GM19463 (cell line): Measurements from ENCODE around the gene KRT34.
"Not testable (repeated sequence)": the region's sequence is repeated elsewhere in the genome, so short reads cannot be mapped to it uniquely, and the experiment has no call there.

Experiments
- ATAC-seq: cut with Tn5 transposase; IDR thresholded peaks from one replicate; pipeline ENCODE4 v1.9.1; 2021; ENCODE audit warnings: mild to moderate bottlenecking, moderate library complexity; ENCODE audit not compliant: unreplicated experiment

The KRT34 gene

DNA sequence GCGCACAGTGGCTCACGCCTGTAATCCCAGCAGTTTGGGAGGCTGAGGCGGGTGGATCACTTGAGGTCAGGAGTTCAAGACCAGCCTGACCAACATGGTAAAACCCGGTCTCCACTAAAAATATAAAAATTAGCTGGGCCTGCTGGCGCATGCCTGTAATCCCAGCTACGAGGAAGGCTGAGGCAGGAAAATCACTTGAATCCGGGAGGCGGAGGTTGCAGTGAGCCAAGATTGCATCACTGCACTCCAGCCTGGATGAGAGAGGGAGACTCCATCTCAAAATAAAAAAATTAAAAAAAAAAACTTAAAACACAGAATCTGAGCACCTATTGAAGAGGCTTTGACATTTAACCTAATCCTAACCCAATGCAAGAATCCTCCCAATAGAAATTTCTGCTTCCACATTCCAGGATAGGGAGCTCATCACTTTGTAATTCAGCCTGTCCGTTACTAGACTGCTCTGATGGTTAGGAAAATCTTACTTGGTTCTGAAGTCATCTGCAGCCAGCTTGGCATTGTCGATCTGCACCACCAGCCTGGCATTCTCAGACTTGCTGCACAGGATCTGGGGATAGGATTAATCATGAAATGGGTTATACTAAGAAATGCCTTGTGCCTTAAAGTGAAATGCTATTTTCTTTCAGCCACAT lies 14.6 kb downstream of the KRT34 start:
- no peak for ATAC-seq

GRCh38 chr17:41366070-41366469 lies 16.0 kb downstream of the KRT34 start:
- no peak for ATAC-seq

DNA sequence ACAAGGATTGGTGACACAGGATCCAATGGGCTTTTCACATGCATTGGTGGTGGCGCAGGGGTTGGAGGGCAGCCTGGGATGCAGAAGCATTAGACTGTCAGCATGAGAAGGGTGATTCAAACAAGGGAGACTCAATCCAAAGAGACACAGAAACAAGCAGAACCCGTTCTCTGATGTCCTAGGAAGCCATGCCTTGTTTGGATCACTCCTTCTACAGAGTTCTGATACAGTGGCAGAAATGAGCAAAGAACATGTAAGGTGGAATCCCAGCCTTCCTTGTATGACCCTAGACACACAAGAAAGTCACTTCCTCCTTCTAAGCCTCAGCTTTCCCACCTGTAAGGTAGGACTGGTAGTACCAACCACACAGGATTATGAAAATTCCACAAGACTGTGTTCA lies 18.2 kb downstream of the KRT34 start:
- no peak for ATAC-seq

DNA sequence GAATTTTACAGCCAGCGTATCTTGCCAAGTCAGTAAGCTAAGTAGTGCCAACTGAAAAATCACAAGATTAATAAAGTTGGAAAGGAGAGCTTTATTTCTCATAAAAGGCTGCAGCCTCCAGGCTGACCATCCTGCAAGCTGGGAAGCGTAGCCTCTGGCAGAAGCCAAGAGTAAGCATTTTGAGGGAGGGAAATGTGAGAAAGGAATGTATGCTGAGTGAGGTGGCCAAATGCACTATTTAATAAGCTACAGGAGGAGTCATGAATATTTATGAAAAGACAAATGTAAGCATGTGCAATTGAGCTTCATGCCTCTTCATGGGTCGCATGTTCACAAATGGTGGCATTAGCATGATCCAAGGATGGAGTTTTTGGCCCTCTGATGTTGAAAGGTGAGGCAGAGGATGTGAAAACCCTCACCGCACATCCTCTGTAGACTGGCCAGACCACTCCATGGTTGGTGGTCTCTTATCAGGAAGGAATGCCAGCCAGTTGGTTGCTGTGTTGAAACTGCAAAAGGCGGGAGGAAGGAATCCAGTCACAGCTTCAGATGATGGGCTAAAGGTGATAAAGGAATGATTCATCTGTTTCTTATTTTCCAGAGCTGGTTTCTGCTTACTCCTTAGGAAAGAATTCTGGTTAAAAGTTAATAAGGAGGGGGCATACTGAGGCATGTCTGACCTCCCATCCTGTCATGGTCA lies 21.7 kb downstream of the KRT34 start:
- ATAC-seq = no peak

DNA sequence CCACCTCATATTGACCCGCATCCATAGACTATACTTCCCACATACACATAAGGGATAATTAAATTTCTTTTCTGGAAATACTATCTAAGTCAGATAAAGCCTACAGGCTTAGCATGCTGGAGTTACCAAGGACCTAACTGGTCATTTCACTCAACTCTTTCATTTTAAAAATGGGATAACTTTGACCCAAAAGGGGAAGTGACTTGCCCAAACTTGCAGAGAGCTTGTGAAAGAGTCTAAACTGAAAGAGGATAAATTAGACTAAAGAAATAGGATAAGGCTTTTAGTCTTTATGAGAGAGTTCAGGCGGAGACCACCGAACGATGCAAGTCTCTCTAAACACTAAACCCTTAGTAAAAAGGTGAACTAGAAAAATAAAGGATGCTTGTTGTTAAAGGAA lies 27.6 kb downstream of the KRT34 start:
- ATAC-seq = no peak

GRCh38 chr17:41352597-41353366 lies 29.3 kb downstream of the KRT34 start:
- ATAC-seq = no peak

DNA sequence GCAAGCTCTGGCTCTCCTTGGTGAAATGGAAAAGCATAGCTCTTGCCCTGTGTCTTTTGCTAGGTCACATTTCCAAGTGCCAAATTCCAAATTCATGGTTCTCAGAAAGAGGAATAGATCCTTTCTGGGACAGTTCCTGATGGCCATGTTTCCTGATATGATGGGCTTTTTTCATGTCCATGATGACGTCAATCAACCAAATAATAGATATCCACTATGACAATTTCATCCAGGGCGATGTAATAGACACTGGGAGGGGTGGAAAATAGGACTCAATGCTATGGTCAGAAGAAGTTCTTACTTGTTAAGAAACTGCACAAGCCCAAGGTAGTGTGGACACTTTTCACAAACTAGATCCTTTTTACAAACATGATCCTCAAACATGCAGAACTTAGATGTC lies 30.9 kb downstream of the KRT34 start:
- no peak for ATAC-seq

GRCh38 chr17:41350381-41350878 lies 31.7 kb downstream of the KRT34 start, which contains the start of gene KRT33A:
TSS of gene KRT33A (minus strand) at chr17:41350828. CDS start at chr17:41350767, 61 bp downstream.
- ATAC-seq = not testable (repeated sequence)

- no peak for ATAC-seq
These were observed 34.0 kb downstream of the KRT34 start for GRCh38 chr17:41347869-41348760.

GRCh38 chr17:41346421-41346820 lies 35.7 kb downstream of the KRT34 start:
- not testable (repeated sequence) for ATAC-seq

- ATAC-seq = no peak
These were observed 36.1 kb downstream of the KRT34 start for GRCh38 chr17:41345992-41346391.

- ATAC-seq = no peak
These were observed 39.1 kb downstream of the KRT34 start for GRCh38 chr17:41343029-41343428.

- no peak for ATAC-seq
These were observed 40.9 kb downstream of the KRT34 start for GRCh38 chr17:41340934-41341861.

- ATAC-seq = no peak
These were observed 41.6 kb downstream of the KRT34 start for GRCh38 chr17:41340494-41340893.

DNA sequence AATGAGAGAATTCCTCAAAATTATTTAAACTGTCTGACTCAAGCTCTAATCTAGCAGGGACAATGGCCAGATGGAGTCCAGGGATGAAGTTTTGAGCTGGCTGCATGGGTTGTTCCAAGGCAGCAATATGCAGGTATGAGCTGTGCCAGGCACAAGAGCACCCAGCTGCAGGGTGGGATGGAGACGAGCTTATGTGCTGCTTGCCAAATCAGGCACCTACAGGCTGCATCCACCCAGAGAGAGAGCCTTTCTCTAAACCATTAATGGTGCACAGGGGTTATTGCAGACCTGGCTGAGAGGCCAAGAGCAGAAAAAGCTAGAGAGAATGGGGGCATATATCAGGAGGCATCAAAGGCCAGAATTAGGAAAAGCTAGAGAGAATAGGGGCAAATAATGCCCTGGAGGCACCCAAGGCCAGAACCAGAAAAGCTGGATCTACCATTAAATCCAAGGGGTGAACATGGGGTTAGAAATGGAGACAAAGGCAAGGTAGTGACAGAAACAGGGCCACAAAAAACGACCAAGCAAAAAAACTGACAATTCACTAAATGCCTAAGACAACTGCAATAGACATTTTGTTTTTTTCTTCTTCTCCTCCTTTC lies 42.4 kb downstream of the KRT34 start:
- ATAC-seq = no peak

DNA sequence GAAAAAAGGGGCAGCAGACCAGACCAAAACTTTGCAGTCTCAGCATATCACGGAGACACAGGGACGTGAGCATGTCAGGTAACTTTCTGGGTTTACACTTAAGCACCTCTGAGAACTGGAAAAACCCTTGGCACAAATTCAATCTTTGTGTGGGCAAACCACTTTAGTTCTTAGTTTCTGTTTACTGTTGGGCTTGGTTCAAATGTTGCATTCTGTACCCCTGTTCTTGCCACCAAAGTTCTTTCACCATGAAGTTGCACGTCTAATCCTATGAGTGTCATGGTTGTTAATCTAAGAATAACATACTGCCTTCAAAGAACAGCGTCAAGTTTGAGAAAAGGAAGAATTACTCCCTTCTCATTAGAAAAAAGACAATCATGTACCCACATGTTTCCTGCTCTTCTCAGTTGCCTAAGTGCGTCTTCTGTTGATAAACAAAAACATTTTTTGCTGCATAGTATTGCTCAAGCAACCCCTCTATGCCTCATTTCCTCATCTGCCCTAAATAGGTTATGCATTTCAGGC lies 43.1 kb downstream of the KRT34 start:
- ATAC-seq = peak; percentile 51

- ATAC-seq = no peak
These were observed 46.4 kb downstream of the KRT34 start for GRCh38 chr17:41335747-41336146.

- ATAC-seq = no peak
These were observed 47.5 kb downstream of the KRT34 start for GRCh38 chr17:41334385-41335305.
